ENCODE measurements around the gene ZC3H14.

- TF ChIP-seq CTCF (IDR thresholded peaks at IDR 0.05) (no peak), EZH2 (IDR thresholded peaks at IDR 0.05; ENCODE audit: borderline replicate concordance, insufficient read depth, low read depth, low read length, poor library complexity, severe bottlenecking) (no peak)
Measured at GRCh38 chr14:88614218-88614907, 51.5 kb downstream of the ZC3H14 start.
